Cardiac fibroblast (primary cell): Measurements from ENCODE around the gene ZNF775.

Experiments
- DNase-seq, 2 donors: peaks; one replicate each; pipeline versions ENCODE4 v3.0.0 to v3.0.0-alpha.2; 2010; ENCODE audit warnings: low read depth in 2 of 2
- H3K4me3 ChIP-seq, 2 donors: replicated peaks in 1 of 2; 1 replicate in 1 of 2; 2 replicates in 1 of 2; pipeline ENCODE4 v1.5.1; 2011; ENCODE audit warnings: low read depth in 2 of 2, low read length in 2 of 2, mild to moderate bottlenecking in 2 of 2, moderate library complexity in 1 of 2
- CTCF ChIP-seq: IDR thresholded peaks from one replicate; pipeline ENCODE4 v1.5.1; 2011; ENCODE audit warnings: low read depth, mild to moderate bottlenecking, low read length, inconsistent platforms

Gene ZNF775

GRCh38 chr7:150339409-150339809, 39.7 kb upstream of the ZNF775 start:
- peak overlapping the region; percentile 39 to 58 for H3K4me3 ChIP-seq
- no peak for TF ChIP-seq CTCF
- no peak for DNase-seq

GRCh38 chr7:150340024-150340749, 38.9 kb upstream of the ZNF775 start:
- DNase-seq, result peak; percentile 31 to 77
- H3K4me3 ChIP-seq, result peak overlapping the region; percentile 50 to 58
- no peak for TF ChIP-seq CTCF

- no peak for DNase-seq
- TF ChIP-seq CTCF, result no peak
- H3K4me3 ChIP-seq, result peak overlapping the region; percentile 50 to 58
Measured at GRCh38 chr7:150340875-150341262, 38.3 kb upstream of the ZNF775 start.

GRCh38 chr7:150341263-150342120, 37.6 kb upstream of the ZNF775 start, which contains the start of gene RARRES2:
Gene RARRES2 (minus strand): TSS chr7:150341629. CDS start chr7:150340609, 1,020 bp downstream.
- peak within 1 kb of the TSS; percentile 50 to 58 for H3K4me3 ChIP-seq
- no peak for TF ChIP-seq CTCF
- DNase-seq, result peak; percentile 32 to 79

GRCh38 chr7:150342121-150342408, 37.1 kb upstream of the ZNF775 start:
- DNase-seq, result no peak
- no peak overlapping the region for H3K4me3 ChIP-seq
- TF ChIP-seq CTCF, result no peak

- DNase-seq, result no peak
- H3K4me3 ChIP-seq, result no peak overlapping the region
- TF ChIP-seq CTCF, result no peak
Measured at GRCh38 chr7:150343225-150343624, 35.9 kb upstream of the ZNF775 start.
